RCC 7860 (cell line): ENCODE measurements around the gene RIPOR2.
"Not testable (repeated sequence)": the region's sequence is repeated elsewhere in the genome, so short reads cannot be mapped to it uniquely, and the experiment has no call there.

Source experiments
- DNase-seq: peaks from one replicate; pipeline ENCODE4 v3.0.0-alpha.2; 2015; ENCODE audit warnings: low spot score
- FAIRE-seq: peaks from 2 replicates; lab custom pipeline; 2012; peaks lifted over from hg19 to GRCh38; lab: Jason Lieb, UNC

The RIPOR2 gene

GRCh38 chr6:24926647-24927046 lies 9.1 kb downstream of the RIPOR2 start:
- not testable (repeated sequence) for DNase-seq, FAIRE-seq

GRCh38 chr6:24926192-24926591 lies 9.6 kb downstream of the RIPOR2 start:
- DNase-seq: no peak
- FAIRE-seq: no peak

GRCh38 chr6:24925661-24926060 lies 10.1 kb downstream of the RIPOR2 start:
- FAIRE-seq (no peak), DNase-seq (no peak)

GRCh38 chr6:24924580-24925356 lies 11.0 kb downstream of the RIPOR2 start:
- FAIRE-seq: no peak
- DNase-seq: no peak

- DNase-seq: no peak
- no peak for FAIRE-seq
These were observed 11.8 kb downstream of the RIPOR2 start for GRCh38 chr6:24923885-24924401.

GRCh38 chr6:24922814-24923213 lies 12.9 kb downstream of the RIPOR2 start:
- DNase-seq (no peak), FAIRE-seq (no peak)

GRCh38 chr6:24922170-24922569 lies 13.6 kb downstream of the RIPOR2 start:
- no peak for DNase-seq
- FAIRE-seq: no peak

- FAIRE-seq (no peak), DNase-seq (no peak)
These were observed 15.6 kb downstream of the RIPOR2 start for GRCh38 chr6:24920136-24920535.

GRCh38 chr6:24919056-24919892 lies 16.5 kb downstream of the RIPOR2 start:
- no peak for FAIRE-seq
- no peak for DNase-seq

- FAIRE-seq: no peak
- no peak for DNase-seq
These were observed 17.1 kb downstream of the RIPOR2 start for GRCh38 chr6:24918641-24919055.

GRCh38 chr6:24916496-24916895 lies 19.3 kb downstream of the RIPOR2 start:
- DNase-seq (no peak), FAIRE-seq (no peak)

GRCh38 chr6:24915641-24916040 lies 20.1 kb downstream of the RIPOR2 start:
- DNase-seq (no peak), FAIRE-seq (no peak)

GRCh38 chr6:24914082-24914481 lies 21.7 kb downstream of the RIPOR2 start:
- not testable (repeated sequence) for FAIRE-seq, DNase-seq

GRCh38 chr6:24911796-24912382 lies 23.9 kb downstream of the RIPOR2 start:
- FAIRE-seq (no peak), DNase-seq (no peak)

GRCh38 chr6:24910961-24911725 lies 24.6 kb downstream of the RIPOR2 start:
- FAIRE-seq (no peak), DNase-seq (no peak)

GRCh38 chr6:24910331-24910960 lies 25.3 kb downstream of the RIPOR2 start:
- FAIRE-seq: no peak

GRCh38 chr6:24909241-24910216 lies 26.2 kb downstream of the RIPOR2 start:
- no peak for FAIRE-seq

More at GRCh38 chr6:24910331-24910960, 25.3 kb downstream of the RIPOR2 start:
- DNase-seq: no peak

GRCh38 chr6:24908650-24909035 lies 27.1 kb downstream of the RIPOR2 start:
- DNase-seq (no peak), FAIRE-seq (no peak)

More at GRCh38 chr6:24909241-24910216, 26.2 kb downstream of the RIPOR2 start:
- no peak for DNase-seq
